ENCODE results near the gene GTF3C5. TPM values are rescaled to one million over a fixed set of nuclear protein-coding genes. Genes with fewer than 3 reads are reported as not detected.

The GTF3C5 gene
- polyA plus RNA-seq, 1 donor from 2014 or later, result 103 TPM

GRCh38 chr9:133003671-133004090 is 27.1 kb upstream of the GTF3C5 start:
- H3K27ac ChIP-seq (ENCODE audit: low read length), result no peak overlapping the region
- H3F3A ChIP-seq (ENCODE audit: insufficient read depth, low read length, poor library complexity, severe bottlenecking), result no peaks in the 10 kb centered on the region
- no peak for TF ChIP-seq EP300 (conservative IDR thresholded peaks at IDR 0.05; ENCODE audit: poor library complexity, severe bottlenecking)
- TF ChIP-seq EZH2 (IDR thresholded peaks at IDR 0.05; ENCODE audit: borderline replicate concordance, insufficient read depth, low read length, poor library complexity, severe bottlenecking), result no peak
- TF ChIP-seq MXI1 (conservative IDR thresholded peaks at IDR 0.05; ENCODE audit: poor library complexity, severe bottlenecking), result no peak
- TF ChIP-seq, protein P1, sequence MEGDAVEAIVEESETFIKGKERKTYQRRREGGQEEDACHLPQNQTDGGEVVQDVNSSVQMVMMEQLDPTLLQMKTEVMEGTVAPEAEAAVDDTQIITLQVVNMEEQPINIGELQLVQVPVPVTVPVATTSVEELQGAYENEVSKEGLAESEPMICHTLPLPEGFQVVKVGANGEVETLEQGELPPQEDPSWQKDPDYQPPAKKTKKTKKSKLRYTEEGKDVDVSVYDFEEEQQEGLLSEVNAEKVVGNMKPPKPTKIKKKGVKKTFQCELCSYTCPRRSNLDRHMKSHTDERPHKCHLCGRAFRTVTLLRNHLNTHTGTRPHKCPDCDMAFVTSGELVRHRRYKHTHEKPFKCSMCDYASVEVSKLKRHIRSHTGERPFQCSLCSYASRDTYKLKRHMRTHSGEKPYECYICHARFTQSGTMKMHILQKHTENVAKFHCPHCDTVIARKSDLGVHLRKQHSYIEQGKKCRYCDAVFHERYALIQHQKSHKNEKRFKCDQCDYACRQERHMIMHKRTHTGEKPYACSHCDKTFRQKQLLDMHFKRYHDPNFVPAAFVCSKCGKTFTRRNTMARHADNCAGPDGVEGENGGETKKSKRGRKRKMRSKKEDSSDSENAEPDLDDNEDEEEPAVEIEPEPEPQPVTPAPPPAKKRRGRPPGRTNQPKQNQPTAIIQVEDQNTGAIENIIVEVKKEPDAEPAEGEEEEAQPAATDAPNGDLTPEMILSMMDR (IDR thresholded peaks at IDR 0.05; ENCODE audit: poor library complexity, severe bottlenecking), result no peak
- TF ChIP-seq SMC3 (conservative IDR thresholded peaks at IDR 0.05; ENCODE audit: poor library complexity), result no peak
- no peak for TF ChIP-seq TAF1 (IDR thresholded peaks at IDR 0.05; ENCODE audit: low read depth)
- TF ChIP-seq REST (IDR thresholded peaks at IDR 0.05; ENCODE audit: borderline replicate concordance), result no peak
- TF ChIP-seq RAD21 (conservative IDR thresholded peaks at IDR 0.05), result no peak
- TF ChIP-seq POLR2AphosphoS5 (IDR thresholded peaks at IDR 0.05), result no peak
- H3K9ac ChIP-seq (ENCODE audit: low read length), result no peak overlapping the region
- no peaks in the 10 kb centered on the region for H3K9me2 ChIP-seq (ENCODE audit: insufficient read depth, low read length)
- H3K79me2 ChIP-seq (replicated peaks; ENCODE audit: insufficient read depth, low read length), result no peaks in the 10 kb centered on the region
- no peak overlapping the region for H2AFZ ChIP-seq (ENCODE audit: low read depth, low read length)
- H4K20me1 ChIP-seq (ENCODE audit: insufficient read depth), result no peaks in the 10 kb centered on the region
- no peaks in the 10 kb centered on the region for H3K36me3 ChIP-seq (ENCODE audit: insufficient read depth, low read length)
- H3K9me3 ChIP-seq (ENCODE audit: low read length), result no peaks in the 10 kb centered on the region
- H3K4me3 ChIP-seq (ENCODE audit: low read length), result no peak overlapping the region
- H3K27me3 ChIP-seq (ENCODE audit: insufficient read depth, low read depth, low read length), result no peaks in the 10 kb centered on the region
- H3K4me2 ChIP-seq (ENCODE audit: low read length), result no peak overlapping the region

DNA sequence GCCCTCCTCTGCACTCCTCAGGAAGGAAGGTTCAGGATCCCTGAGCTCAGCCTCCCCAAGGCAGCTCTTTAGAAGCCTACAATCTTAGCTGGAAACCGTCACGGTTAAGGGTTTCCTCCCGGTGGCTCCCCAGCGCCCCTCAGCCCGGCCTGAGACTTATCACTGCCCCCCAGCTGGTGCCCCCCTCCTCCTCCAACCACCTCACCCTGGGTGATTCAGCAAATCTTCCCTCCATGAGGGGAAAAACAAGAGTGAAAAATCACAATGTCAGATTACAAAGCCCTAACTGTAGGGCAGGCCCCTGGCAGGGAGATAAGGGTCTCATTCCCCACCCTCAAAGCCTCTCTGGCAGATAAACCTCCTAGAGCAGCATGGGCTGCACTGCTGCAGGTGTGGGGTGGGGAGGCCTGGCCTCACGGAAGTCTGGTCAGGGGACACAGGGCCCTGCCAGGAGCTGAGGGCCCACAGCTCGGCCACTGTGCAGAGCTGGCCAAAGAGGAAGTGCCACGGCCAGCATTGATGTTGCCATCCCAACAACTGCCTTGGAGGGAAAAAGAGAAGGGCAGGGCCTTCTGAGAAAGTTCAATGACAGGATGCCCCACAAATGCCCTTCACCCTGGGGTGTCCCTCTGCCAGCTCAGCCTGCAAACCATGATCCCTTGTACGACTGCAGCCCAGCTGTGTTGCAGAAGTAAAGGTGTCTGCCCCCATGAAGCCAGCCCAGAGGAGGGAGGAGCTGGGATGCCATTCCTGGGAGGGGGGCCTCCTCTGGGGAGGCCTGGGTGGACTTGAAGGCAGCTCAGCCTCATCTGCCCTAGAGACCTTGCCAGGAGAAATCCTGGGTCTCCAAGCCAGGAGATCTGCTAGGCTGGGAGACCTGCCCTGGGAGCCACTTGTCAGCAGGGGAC is 26.5 kb upstream of the GTF3C5 start:
- Histone ChIP-seq H3K27ac (ENCODE audit: low read length) (no peak overlapping the region), H3F3A (ENCODE audit: insufficient read depth, low read length, poor library complexity, severe bottlenecking) (no peaks in the 10 kb centered on the region), H3K79me2 (replicated peaks; ENCODE audit: insufficient read depth, low read length) (no peaks in the 10 kb centered on the region), H3K27me3 (ENCODE audit: insufficient read depth, low read depth, low read length) (no peaks in the 10 kb centered on the region), H3K4me2 (ENCODE audit: low read length) (no peak overlapping the region), H2AFZ (ENCODE audit: low read depth, low read length) (no peak overlapping the region), H4K20me1 (ENCODE audit: insufficient read depth) (no peaks in the 10 kb centered on the region), H3K4me3 (ENCODE audit: low read length) (no peak overlapping the region), H3K36me3 (ENCODE audit: insufficient read depth, low read length) (no peaks in the 10 kb centered on the region), H3K9me2 (ENCODE audit: insufficient read depth, low read length) (no peaks in the 10 kb centered on the region), H3K9ac (ENCODE audit: low read length) (no peak overlapping the region), H3K9me3 (ENCODE audit: low read length) (no peaks in the 10 kb centered on the region)
- TF ChIP-seq SMC3 (conservative IDR thresholded peaks at IDR 0.05; ENCODE audit: poor library complexity) (no peak), EP300 (conservative IDR thresholded peaks at IDR 0.05; ENCODE audit: poor library complexity, severe bottlenecking) (no peak), REST (IDR thresholded peaks at IDR 0.05; ENCODE audit: borderline replicate concordance) (no peak), POLR2AphosphoS5 (IDR thresholded peaks at IDR 0.05) (no peak)
- TF ChIP-seq, protein P1 (IDR thresholded peaks at IDR 0.05; ENCODE audit: poor library complexity, severe bottlenecking), result no peak

Measured in neural cell (in vitro differentiated cells).